Fibroblast of skin of abdomen (primary cell): ENCODE data around the gene PSG1.

Experiments used
- DNase-seq: peaks from one replicate; pipeline ENCODE4 v3.0.0-alpha.2; 2013

Gene PSG1

GRCh38 chr19:42816894-42817293 is 62.6 kb downstream of the PSG1 start:
- DNase-seq, result no peak
